ENCODE results near the gene PRKCB.
"Not testable (repeated sequence)": the region's sequence is repeated elsewhere in the genome, so short reads cannot be mapped to it uniquely, and the experiment has no call there.

Gene PRKCB

GRCh38 chr16:24009098-24009497, 173.3 kb downstream of the PRKCB start:
- DNase-seq (ENCODE audit: low read depth), result no peak

GRCh38 chr16:24009955-24010354, 174.2 kb downstream of the PRKCB start:
- no peak for DNase-seq (ENCODE audit: low read depth)

- DNase-seq (ENCODE audit: low read depth), result peak; percentile 56
Measured at GRCh38 chr16:24010440-24011089, 174.8 kb downstream of the PRKCB start.

- no peak for DNase-seq (ENCODE audit: low read depth)
Measured at GRCh38 chr16:24011237-24011636, 175.5 kb downstream of the PRKCB start.

GRCh38 chr16:24013054-24013636, 177.4 kb downstream of the PRKCB start:
- no peak for DNase-seq (ENCODE audit: low read depth)

GRCh38 chr16:24013864-24014645, 178.3 kb downstream of the PRKCB start:
- DNase-seq (ENCODE audit: low read depth), result no peak

GRCh38 chr16:24014955-24015354, 179.2 kb downstream of the PRKCB start:
- DNase-seq (ENCODE audit: low read depth), result not testable (repeated sequence)

- no peak for DNase-seq (ENCODE audit: low read depth)
Measured at GRCh38 chr16:24015923-24016322, 180.1 kb downstream of the PRKCB start.

GRCh38 chr16:24018485-24018884, 182.7 kb downstream of the PRKCB start:
- DNase-seq (ENCODE audit: low read depth), result no peak

- no peak for DNase-seq (ENCODE audit: low read depth)
Measured at GRCh38 chr16:24022797-24023196, 187.0 kb downstream of the PRKCB start.

- DNase-seq (ENCODE audit: low read depth), result no peak
Measured at GRCh38 chr16:24023621-24024020, 187.8 kb downstream of the PRKCB start.

- no peak for DNase-seq (ENCODE audit: low read depth)
Measured at GRCh38 chr16:24024971-24025370, 189.2 kb downstream of the PRKCB start.

- no peak for DNase-seq (ENCODE audit: low read depth)
Measured at GRCh38 chr16:24027466-24027865, 191.7 kb downstream of the PRKCB start.

- not testable (repeated sequence) for DNase-seq (ENCODE audit: low read depth)
Measured at GRCh38 chr16:24029841-24030240, 194.1 kb downstream of the PRKCB start.

GRCh38 chr16:24035127-24035842, 199.5 kb downstream of the PRKCB start:
- DNase-seq (ENCODE audit: low read depth), result no peak

- DNase-seq (ENCODE audit: low read depth), result no peak
Measured at GRCh38 chr16:24036038-24036543, 200.3 kb downstream of the PRKCB start.

GRCh38 chr16:24036614-24037013, 200.8 kb downstream of the PRKCB start:
- no peak for DNase-seq (ENCODE audit: low read depth)

GRCh38 chr16:24037335-24037734, 201.6 kb downstream of the PRKCB start:
- DNase-seq (ENCODE audit: low read depth), result no peak

- peak; percentile 65 for DNase-seq (ENCODE audit: low read depth)
Measured at GRCh38 chr16:24041834-24042631, 206.2 kb downstream of the PRKCB start.

- DNase-seq (ENCODE audit: low read depth), result no peak
Measured at GRCh38 chr16:24044467-24044866, 208.7 kb downstream of the PRKCB start.

GRCh38 chr16:24045641-24046040, 209.9 kb downstream of the PRKCB start:
- no peak for DNase-seq (ENCODE audit: low read depth)

GRCh38 chr16:24046442-24046841, 210.7 kb downstream of the PRKCB start:
- DNase-seq (ENCODE audit: low read depth), result no peak
